Measurements from ENCODE around the gene COX4I1.

Gene COX4I1

DNA sequence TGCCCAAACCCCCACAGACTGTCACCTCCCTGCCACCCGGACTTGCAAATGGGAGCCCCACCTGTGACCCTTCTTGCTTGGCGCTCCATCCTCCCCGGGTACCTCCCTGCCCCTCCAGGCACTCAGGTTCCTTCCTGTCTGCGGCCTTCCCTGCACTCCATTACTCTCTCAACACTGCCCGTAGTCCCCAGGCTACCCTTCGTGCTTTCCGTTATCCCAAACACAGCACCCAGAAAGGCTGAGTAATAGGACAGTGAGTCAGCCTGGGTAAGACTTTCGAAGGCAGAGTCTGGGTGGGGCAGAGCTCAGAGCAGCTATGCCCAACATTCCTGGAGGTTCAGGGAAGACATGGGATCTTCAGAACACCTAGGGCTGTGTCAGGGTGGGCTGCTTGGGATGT lies 32.0 kb upstream of the COX4I1 start:
- TF ChIP-seq, protein P1, sequence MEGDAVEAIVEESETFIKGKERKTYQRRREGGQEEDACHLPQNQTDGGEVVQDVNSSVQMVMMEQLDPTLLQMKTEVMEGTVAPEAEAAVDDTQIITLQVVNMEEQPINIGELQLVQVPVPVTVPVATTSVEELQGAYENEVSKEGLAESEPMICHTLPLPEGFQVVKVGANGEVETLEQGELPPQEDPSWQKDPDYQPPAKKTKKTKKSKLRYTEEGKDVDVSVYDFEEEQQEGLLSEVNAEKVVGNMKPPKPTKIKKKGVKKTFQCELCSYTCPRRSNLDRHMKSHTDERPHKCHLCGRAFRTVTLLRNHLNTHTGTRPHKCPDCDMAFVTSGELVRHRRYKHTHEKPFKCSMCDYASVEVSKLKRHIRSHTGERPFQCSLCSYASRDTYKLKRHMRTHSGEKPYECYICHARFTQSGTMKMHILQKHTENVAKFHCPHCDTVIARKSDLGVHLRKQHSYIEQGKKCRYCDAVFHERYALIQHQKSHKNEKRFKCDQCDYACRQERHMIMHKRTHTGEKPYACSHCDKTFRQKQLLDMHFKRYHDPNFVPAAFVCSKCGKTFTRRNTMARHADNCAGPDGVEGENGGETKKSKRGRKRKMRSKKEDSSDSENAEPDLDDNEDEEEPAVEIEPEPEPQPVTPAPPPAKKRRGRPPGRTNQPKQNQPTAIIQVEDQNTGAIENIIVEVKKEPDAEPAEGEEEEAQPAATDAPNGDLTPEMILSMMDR (IDR thresholded peaks at IDR 0.05; ENCODE audit: insufficient read depth, low read depth, low read length, missing control alignments) = no peak
- H3K4me3 ChIP-seq (ENCODE audit: low read depth, low read length) = no peak overlapping the region
- no peak for DNase-seq (ENCODE audit: low read depth)

DNA sequence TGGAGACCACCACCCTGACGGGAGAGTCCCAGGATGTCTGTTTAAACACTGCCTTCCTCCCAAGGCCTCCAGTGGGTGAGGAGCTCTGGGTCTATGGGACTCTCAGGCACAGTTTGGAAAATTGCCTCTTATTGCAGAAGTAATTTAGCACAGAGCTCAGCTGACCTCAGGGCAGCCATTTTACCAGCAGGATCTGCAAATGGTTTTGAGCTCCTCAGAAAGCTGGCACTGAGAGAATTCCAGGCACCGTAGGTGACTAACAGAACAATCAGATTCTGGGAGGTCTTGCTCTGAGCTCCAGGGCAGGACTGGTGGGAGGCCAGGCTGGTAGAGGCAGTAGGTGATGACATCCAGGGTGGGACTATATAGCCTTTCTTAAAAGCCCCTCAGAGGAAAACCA lies 31.3 kb upstream of the COX4I1 start:
- no peak overlapping the region for H3K4me3 ChIP-seq (ENCODE audit: low read depth, low read length)
- DNase-seq (ENCODE audit: low read depth) = no peak
- TF ChIP-seq, protein P1 (IDR thresholded peaks at IDR 0.05; ENCODE audit: insufficient read depth, low read depth, low read length, missing control alignments) = no peak

DNA sequence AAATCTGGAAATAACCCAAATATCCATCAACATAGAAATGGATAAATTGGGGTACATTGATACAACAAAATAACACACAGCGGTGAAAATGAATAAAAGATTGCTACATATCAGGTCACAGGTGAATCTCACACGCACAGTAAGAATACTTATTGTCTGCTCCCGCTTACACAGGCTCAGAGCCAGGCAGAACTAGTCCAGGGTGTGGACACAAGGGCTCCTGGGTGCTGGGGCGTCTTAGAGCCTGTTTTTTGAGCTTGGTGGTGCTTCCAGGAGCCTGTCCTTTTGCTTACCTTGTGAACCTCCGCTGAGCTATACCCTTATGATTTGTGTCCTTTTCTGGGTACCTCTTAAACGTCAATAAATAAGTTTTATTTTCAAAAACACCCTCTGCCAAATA lies 28.8 kb upstream of the COX4I1 start:
- H3K4me3 ChIP-seq (ENCODE audit: low read depth, low read length) = no peak overlapping the region

DNA sequence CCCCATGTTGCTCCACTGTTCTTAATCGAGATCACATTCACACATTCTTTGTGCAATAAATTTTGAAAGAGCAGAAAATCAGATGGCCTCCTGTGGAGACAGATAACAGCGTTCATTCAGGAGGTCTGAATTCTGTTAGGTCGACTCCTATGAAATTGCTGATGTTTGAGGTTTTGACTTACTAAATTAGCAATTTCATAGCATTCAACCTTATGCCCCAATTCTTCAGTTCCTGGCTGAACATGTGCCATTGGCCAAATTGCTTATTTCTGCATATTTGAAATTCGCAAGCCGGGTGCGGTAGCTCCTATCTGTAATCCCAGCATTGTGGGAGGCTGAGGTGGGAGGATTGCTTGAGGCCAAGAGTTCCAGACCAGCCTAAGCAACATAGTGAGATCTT lies 26.5 kb upstream of the COX4I1 start:
- DNase-seq (ENCODE audit: low read depth) = no peak
- no peak overlapping the region for H3K4me3 ChIP-seq (ENCODE audit: low read depth, low read length)
- TF ChIP-seq, protein P1 (IDR thresholded peaks at IDR 0.05; ENCODE audit: insufficient read depth, low read depth, low read length, missing control alignments) = no peak

More for the DNA sequence above, 28.8 kb upstream of the COX4I1 start:
- TF ChIP-seq, protein P1 (IDR thresholded peaks at IDR 0.05; ENCODE audit: insufficient read depth, low read depth, low read length, missing control alignments) = no peak
- no peak for DNase-seq (ENCODE audit: low read depth)

- no peak for DNase-seq (ENCODE audit: low read depth)
- no peak overlapping the region for H3K4me3 ChIP-seq (ENCODE audit: low read depth, low read length)
- TF ChIP-seq, protein P1 (IDR thresholded peaks at IDR 0.05; ENCODE audit: insufficient read depth, low read depth, low read length, missing control alignments) = no peak
Observed at GRCh38 chr16:85774136-85774535, 25.4 kb upstream of the COX4I1 start.

GRCh38 chr16:85774811-85775210 lies 24.7 kb upstream of the COX4I1 start:
- DNase-seq (ENCODE audit: low read depth) = no peak
- H3K4me3 ChIP-seq (ENCODE audit: low read depth, low read length) = no peak overlapping the region
- TF ChIP-seq, protein P1 (IDR thresholded peaks at IDR 0.05; ENCODE audit: insufficient read depth, low read depth, low read length, missing control alignments) = no peak

GRCh38 chr16:85777583-85778310 lies 21.7 kb upstream of the COX4I1 start:
- no peak for DNase-seq (ENCODE audit: low read depth)
- no peak overlapping the region for H3K4me3 ChIP-seq (ENCODE audit: low read depth, low read length)
- TF ChIP-seq, protein P1 (IDR thresholded peaks at IDR 0.05; ENCODE audit: insufficient read depth, low read depth, low read length, missing control alignments) = no peak
